Midbrain (tissue), 1 donor: ENCODE measurements around the gene SZRD1.

ENCODE experiments used
- DNase-seq: peaks from one replicate; lab custom pipeline; 2025; lab: John Stamatoyannopoulos, UW

Gene SZRD1

DNA sequence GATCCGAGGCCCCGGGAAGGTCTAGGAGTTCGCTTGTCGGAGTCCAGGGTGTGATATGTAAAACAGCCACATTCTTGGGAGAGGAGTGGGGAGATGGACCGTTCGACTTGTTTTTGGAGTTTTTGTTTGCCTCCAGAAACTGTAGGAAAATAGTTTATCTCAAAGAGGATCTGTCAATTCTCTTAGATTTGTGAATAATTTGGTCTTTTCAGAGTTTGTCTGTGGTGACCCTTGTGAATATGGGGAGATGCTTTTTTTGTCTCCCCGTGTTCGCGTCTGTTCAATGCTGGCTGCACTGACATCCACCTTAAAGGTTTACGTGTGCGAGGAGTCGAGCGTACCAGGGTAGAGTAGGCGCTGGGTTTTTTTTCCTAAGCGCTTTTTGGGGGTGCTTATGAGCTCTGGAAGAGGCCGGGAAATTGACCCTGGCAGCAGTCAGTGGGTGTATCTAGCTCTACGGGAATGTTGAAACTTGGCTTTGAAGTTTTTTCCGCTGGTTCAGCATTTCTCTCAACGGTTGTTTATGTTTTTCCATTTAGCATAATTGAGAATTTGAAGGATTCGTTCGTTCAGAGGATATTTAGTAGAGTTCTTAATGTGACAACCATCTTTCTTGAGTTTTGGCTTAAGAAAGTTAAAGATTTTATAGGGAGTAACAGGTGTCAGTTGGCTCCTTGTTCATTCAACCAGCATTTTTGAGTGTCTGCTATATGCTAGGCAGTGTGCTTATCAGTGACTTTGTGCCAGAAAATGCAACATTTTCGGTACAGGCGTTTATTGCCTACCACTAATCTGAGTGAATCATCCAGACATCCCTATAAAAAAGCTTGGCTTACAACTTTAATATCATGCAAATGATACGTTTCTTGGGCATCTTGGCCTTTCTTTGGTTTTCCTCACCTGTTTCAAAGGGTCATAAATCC lies 1.2 kb downstream of the SZRD1 start:
- no peak for DNase-seq

DNA sequence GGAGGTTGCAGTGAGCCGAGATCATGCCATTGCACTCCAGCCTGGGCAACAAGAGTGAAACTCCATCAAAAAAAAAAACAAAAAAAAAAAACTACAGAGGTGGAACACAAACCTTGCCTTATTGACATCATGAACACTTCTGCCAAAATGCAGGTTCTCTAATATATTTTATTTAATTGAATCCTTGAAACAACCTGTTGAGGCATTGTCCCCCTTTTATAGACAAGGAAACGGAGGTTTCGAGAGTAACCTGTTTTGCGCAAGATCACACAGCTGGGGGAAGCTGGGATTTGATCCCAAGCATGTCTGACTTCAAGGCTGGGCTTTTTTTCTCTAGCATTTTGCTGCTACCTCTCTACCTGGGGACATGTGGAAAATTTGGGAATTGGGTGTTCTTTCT lies 2.8 kb downstream of the SZRD1 start:
- no peak for DNase-seq

DNA sequence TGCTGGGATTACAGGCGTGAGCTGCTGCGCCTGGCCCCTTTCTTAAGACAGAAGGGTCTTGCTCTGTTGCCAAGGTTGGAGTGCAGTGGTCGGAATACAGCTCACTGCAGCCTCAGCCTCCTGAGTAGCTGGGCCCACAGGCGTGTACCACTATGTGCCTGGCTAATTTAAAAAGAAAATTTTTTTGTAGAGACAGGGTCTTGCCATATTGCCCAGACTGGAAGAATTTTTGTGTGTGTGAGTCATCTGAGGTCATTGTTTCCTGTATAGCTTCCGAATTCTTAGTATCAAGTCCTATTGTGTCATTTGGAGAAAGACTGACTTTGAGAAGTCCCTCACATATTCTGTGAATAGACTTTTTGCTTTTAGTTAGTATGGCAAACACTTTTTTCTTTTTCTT lies 4.7 kb downstream of the SZRD1 start:
- no peak for DNase-seq

DNA sequence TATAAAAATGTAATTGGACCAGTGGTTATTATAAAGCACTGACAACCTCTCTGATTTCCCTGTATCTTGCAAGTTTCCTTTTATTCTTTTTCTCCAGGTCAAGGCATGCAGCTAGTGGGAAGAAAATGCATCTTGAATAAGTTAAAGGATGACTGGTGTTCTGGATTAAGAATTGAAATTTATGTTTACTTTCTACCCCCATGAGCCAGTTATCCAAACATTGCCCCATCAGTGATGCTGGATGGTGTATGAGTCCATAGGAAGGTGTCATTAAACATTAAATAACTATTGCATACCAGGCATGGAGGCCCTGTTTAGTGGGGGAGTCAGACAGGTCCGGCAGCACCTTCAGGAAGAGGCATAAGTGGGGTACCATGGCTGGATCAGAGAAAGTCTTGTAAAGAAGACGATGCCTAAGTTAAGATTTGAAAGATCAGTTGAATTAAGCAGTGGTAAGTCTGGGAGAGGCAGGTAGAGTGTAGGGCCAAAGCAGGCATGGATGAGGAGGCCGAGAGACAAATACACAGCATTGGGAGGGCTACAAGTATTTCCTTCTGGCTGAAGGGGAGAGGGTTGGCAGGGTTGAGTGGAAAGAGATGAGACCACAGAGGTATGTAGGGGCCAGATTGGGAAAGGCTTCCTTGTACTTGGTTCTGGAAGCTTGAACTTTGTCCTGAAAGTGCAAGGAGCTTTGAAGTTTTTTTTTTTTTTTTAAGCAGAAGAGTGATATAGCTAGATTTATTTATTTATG lies 5.7 kb downstream of the SZRD1 start:
- DNase-seq = no peak

DNA sequence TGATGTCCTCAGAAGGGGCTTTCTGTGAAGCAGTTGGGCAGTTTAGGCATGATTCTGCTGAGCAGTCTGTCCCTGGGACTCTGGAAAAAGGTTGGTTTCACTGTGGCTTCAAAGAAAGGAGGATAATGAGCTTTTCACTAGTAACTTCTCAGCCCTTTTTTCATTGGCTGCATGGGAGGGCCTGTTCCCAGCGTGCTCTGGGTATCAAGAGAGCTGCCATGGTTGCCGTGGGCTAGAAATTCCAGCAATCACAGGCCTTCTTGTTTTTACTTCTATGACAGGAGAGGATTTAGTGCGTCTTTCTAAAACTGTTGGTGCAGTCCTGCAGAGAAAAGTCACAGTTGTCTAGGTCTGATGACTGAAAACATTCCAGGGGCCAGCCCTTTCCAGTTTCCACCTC lies 7.2 kb downstream of the SZRD1 start:
- peak; percentile 45 for DNase-seq

DNA sequence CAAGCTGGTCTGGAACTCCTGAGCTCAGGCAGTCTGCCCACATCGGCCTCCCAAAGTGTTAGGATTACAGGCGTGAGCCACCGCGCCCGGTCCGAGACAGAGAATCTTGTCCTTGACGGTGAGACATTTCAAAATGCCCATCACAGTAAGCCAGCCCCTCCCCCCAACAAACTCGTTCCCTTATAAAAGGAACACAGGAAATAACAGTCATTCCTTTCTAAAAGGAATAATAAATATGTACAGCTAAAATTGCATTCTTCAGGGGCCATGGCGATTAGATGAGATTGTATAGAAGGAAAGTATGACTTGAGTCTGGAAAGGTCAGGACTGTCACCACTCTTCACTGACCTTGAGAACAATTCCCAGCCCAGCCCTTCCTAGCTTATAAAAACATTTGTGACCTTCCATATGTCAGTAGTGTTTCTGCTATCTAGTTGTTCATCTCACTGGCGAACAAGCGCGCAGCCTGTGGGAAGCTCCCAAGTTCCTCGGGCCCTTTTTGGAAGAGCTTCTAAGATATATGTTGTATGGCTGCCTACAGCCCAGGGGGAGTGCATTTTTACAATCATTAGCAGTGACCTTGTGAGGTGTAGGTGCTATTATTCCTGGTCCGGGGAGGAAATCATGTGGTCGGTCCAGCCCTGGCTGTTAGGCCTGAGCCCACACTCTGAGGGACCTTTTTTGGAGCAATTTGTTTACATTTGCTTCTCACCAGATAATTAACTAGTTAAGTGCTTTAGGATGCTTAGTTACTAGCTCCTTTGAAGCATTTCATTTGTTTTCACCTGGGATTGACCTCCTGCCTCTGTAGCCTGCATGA lies 8.7 kb downstream of the SZRD1 start:
- DNase-seq = no peak

DNA sequence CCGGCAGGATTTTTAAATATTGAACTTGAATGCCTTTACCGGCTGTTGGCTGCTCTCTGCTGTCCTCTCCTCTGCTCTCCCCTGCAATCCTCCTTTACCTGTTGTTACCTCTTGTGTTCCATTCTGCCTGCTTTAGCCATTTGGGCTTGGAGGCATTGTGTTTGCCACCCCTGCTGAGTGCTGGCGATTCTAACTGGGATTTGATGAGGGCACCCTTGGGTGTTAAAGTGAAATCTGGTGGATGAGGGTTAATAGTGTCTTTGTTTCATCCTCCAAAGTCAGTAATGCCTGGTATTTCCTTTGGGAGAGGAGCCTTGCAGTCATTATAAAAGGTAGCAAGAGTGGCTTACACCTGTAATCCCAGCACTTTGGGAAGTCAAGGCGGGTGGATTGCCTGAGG lies 9.9 kb downstream of the SZRD1 start:
- DNase-seq = no peak

DNA sequence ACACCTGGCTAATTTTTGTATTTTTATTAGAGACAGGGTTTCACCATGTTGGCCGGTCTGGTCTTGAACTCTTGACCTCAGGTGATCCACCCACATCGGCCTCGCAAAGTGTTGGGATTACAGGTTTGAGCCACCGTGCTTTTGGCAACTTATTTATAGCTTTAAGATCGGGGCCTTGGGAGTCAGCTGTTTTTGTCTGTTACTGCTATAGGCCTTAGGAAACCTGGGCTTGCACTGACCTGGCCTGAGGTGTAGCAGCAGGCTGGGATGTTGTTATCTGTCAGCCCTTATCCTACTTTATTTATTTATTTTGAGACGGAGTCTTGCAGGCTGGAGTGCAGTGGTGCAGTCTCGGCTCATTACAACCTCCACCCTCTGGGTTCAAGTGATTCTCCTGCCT lies 11.4 kb downstream of the SZRD1 start:
- no peak for DNase-seq

DNA sequence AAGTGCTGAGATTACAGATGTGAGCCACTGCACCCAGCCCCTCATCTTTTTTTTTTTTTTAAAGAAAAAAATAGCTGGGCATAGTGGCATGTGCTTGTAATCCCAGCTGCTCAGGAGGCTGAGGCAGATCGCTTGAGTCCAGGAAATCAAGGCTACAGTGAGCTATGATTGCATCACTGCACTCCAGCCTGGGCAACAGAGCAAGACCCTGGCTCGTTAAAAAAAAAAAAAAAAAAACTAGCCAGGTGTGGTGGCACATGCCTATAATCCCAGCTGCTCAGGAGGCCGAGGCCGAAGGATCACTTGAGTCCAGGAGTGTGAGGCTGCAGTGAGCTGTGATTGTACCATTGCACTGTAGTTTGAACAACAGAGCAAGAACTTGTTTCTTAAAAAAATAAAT lies 13.8 kb downstream of the SZRD1 start:
- DNase-seq = no peak

DNA sequence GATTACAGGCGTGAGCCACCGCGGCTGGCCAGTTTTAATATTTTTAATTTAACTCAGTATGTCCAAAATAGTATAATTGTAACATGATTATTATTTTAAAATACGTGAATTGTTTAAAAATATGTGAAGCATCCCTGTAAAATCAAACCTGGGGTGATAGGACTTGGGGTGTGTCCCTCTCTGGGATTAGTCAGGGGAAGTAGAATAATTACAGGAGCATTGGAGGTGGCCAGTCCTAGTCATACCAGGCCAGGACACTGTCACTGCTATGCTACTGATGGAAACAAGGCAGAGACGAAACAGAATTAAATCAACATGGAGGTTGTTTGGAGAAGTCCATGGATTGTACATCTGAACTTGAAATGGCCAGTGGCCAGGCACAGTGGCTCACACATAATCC lies 16.8 kb downstream of the SZRD1 start:
- no peak for DNase-seq

DNA sequence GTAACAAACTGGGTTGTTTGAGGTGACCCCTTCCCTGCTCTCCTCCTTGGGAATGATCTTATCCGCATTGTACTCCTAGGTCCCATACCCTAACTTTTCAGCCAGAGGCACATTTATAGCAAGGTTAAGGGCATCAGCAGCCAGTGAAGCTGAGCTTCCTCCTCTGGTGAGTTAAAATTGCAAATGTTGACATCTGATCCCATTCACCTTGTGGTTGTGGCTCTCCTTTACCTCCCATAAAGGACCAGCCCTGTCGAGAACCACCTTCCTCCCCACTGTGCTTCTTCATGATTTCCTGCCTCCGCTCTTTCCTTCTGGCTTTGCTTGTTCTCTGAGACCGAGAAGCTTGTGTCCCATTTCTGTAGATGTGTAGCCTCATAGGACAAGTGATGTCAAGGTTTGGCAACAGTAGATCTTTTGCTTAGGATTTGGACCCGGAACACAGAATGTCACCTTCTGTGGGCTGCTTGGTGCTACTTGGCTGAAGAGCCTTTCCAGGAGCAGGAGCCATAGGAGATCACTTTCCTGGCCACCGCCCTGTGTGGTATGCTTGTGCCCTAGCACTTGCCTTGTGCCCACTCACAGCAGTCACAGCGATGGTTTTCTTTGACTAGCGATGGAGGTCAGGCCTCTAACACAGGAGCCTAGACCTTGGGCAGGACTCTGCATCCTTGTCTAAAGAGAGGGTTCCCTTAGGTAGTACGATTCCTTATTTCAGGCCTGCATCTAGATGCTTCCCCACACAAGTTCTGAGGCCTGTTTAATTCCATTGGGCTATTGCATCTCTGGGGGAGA lies 18.8 kb downstream of the SZRD1 start:
- no peak for DNase-seq

DNA sequence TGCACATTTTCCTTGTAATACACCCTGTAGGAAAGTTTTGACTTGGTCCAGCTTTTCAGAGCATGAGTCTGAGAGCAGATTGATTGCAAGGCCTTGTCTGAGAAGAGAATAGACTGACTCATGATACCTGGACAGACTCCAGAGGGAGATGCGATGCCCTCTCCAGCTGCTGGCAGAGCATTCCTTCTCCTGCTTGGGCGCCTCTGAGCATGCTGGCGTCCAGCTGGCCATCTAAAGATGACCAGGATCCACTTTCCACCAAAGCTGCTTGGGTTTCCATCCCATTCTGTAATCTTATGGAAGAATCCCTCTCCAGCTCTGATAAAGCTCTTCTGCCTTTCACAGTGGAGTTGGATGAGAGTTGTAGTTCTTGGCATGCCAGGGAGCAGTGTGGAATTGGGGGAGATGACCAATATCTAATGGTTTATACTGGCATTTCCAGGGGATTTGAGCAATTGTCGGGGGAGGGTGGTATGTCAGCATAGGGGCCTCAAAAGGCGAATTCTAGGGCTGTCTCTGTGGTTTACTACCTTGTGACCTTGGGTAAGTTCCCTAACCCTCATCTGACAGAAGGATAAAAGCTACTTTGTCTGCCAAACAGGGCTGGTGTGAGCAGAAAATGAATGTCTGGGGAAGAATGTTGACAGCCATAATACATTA lies 19.5 kb downstream of the SZRD1 start:
- DNase-seq = peak; percentile 11

DNA sequence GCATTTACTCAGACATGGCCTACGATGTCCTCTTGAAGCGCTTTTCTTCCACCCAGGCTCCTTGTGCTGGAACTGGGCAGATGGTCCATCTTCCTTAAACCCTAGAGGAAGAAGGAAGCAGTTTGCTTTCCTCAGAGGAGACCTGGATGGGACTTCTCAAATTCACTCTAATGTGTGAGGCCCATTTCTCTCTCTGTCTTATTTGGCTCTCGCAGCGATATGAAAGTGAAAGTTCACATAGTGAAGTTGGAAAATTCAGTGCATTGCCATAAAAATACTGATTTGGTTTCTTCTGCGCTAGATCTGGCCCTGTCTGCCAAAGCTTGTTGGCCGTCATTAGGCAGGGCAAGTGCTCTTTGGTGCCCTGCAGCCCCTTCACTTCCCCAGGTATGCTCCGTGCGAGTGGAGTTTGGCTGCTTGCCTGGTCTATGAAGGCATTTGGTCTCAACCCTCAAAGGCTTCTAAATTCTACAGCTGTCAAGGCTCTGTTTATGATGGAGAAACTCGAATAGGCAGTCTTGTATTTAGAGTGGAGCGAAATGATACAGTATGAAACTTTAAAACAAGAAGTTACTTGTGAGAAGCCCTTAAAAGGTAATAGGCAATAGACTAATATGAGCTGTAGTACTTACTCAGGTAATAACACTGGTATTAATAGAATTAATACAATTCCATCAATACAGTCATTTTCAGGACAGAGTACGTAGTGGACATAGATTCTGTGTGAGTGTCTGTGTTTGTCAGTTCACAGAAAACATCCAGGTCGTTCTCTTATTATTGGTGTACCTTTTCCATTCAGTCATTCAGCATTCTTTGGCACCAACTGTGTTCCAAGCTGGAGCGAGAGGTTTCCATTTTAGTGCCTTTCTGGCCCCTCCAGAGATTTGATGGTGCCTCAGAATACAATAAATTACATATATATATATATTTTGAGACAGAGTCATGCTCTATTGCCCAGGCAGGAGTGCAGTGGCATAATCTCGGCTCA lies 20.5 kb downstream of the SZRD1 start:
- DNase-seq = no peak

DNA sequence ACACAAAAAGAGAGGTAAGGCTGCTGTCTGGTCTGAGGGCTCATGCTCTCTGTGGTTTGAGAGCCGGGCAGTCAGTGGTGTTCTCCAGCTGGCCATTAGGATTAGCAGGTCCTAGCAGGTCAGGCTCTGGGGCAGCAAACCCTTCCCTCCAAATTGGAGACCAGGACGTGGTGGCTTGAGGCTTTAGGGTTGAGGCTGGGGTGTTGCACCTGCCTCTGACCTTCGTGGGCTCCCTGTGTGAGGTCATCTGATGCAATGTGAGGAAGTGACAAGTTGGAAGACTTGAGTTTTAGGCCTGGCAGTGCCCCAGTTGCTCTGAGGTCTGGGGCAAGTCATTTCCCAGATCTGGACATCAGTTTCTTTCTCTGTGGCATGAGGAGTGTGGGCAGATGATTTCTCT lies 24.4 kb downstream of the SZRD1 start:
- DNase-seq = no peak

DNA sequence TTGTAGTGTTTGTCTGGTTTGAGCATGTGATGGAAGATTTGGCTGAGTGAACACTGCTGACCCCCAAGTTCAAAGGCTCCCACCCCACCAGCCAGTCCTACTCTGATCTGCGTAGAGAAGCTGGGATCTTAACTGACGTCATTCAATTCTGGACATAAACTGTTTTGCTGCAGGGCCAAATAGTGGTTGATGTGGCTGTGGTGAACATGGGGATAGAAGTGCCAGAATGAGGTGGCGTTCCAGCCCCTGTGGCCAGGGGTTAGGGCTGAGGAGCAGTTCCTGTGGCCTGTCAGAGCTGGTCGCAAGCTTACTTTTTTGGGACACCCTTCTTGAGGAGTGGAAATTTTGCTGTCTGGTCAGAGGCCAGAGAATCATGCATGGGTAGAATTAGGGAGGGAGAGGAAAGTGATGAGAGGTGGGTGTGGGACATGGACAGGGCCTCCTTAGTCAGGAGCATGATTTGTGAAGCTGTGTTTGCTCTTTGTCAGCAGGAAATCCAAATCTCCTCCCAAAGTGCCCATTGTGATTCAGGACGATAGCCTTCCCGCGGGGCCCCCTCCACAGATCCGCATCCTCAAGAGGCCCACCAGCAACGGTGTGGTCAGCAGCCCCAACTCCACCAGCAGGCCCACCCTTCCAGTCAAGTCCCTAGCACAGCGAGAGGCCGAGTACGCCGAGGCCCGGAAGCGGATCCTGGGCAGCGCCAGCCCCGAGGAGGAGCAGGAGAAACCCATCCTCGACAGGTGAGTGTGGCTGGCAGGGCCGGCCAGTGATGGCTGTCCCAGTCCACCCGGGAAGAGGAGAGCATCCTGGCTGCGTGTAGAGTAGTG lies 25.9 kb downstream of the SZRD1 start:
- DNase-seq = no peak

DNA sequence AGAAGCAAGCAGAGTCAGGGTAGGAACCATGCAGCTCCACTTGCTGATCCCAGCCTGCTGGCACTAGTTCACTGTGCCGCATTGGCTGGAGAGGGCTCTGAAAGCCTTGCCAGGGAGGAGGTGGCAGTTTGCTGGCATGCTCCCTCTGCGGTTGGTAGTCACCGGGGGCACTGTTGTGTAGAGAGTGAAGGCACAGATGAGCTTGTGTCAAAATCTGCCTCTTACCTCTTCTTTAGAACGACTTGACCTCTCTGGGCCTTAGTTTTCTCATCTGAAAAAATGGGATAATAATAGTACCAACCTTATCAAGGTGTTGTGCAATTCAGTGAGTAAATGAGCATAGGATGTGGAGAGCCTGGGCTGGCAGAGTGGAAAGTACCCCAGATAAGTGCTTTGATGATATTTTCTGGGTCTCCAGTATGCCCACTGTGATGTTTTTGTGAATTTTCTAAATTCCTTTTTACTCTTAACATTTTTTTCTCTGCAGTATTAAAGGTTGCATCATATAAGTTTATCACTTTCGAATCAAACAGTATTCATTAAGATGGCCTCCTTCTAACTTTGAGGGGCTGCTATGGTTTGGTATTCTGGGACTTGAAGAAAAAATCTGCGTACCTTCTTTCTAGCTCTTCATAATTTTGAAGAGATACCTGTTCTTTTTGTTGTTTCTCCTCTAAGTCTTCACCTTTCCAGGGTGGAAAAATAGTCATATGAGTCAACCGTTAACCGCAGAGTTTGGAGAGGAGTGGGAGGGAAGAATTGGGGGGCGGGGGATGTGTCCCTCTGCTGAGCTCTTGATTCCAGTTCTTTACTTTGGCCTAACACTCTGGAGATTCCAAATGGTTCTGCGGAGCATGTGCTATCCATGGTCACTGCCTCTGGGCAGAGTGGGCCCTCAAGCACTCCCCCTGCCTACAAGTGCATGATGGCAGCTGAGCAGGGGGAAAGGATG lies 26.8 kb downstream of the SZRD1 start:
- peak; percentile 53 for DNase-seq

DNA sequence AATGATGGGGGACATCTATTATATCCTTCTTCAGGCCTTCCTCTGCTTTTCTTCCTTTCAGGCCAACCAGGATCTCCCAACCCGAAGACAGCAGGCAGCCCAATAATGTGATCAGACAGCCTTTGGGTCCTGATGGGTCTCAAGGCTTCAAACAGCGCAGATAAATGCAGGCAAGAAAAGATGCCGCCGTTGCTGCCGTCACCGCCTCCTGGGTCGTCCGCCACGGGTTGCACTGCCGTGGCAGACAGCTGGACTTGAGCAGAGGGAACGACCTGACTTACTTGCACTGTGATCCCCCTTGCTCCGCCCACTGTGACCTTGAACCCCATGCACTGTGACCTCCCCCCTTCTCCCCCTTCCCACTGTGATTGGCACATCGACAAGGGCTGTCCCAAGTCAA lies 27.9 kb downstream of the SZRD1 start:
- DNase-seq = no peak

DNA sequence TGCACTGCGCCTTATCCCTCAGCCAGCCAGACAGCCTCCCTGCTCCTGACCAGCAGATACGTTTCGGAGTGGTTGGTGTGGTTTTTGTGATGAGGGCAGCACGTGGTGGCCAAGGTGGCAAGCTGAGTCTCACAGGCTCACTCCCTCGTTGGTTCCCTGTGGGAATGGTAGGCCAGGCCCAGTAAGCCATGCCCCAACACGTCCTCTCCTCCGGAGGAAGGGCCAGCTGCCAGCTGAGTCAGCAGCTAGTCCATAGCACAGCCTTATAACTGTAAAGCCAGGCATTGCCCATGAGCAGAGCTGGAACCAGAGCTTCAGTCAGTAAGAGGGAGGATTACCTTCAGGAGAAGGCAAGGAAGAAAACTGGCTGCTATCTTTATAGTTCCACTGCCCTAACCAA lies 29.5 kb downstream of the SZRD1 start:
- DNase-seq = no peak
